Retinal pigment epithelial cell (primary cell): Measurements from ENCODE around the gene TCP11.

Experiments used
- DNase-seq: peaks from one replicate; pipeline ENCODE4 v3.0.0-alpha.2; 2010; ENCODE audit warnings: low read depth
- H3K4me3 ChIP-seq: 2 replicates; pipeline ENCODE4 v1.5.1; 2011; ENCODE audit warnings: mild to moderate bottlenecking, low read length, control low read depth, moderate library complexity
- TF ChIP-seq, protein P1 (sequence below): conservative IDR thresholded peaks from 2 replicates; pipeline ENCODE4 v1.5.1; 2011; ENCODE audit warnings: low read depth, low read length, control low read depth, inconsistent platforms

The TCP11 gene

DNA sequence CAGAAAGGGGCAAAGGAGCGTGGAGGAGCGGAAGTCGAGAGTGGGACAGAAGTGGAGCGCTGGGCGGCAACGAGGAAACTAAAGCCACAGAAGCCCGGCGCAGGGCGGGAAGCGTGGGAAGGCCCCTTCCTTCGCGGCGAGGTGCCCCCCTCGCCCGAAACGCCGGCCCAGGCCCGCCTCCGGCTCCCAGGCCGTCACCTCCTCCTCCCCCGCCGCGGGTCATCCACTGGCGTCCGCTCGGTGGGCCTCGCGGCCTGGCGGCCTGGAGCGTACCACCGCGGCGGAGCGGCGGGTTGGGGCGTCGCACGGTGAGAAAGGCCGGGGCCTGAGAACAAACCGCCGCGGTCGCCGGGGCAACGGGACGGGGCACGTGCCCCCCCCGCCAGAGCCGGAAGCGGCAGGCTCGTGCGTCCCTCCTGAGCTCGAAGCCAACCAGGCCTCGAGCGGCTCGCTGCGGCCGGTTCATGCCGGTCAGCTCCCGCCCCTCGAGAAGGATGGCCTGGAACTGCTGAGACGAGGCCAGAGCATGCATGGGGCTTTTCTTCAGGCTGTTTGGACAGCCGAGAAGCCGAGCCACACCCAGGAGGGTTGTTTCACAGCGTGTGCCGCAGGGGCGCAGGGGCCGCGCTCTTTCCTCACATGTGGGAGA lies at the start of gene TCP11:
TSS of gene TCP11 (minus strand) at position 333 of the 649 bp plus-strand sequence. CDS start 469 bp downstream, outside the sequence.
- no peak for DNase-seq
- H3K4me3 ChIP-seq, result no peak within 1 kb of the TSS
- TF ChIP-seq, protein P1, sequence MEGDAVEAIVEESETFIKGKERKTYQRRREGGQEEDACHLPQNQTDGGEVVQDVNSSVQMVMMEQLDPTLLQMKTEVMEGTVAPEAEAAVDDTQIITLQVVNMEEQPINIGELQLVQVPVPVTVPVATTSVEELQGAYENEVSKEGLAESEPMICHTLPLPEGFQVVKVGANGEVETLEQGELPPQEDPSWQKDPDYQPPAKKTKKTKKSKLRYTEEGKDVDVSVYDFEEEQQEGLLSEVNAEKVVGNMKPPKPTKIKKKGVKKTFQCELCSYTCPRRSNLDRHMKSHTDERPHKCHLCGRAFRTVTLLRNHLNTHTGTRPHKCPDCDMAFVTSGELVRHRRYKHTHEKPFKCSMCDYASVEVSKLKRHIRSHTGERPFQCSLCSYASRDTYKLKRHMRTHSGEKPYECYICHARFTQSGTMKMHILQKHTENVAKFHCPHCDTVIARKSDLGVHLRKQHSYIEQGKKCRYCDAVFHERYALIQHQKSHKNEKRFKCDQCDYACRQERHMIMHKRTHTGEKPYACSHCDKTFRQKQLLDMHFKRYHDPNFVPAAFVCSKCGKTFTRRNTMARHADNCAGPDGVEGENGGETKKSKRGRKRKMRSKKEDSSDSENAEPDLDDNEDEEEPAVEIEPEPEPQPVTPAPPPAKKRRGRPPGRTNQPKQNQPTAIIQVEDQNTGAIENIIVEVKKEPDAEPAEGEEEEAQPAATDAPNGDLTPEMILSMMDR, result no peak

DNA sequence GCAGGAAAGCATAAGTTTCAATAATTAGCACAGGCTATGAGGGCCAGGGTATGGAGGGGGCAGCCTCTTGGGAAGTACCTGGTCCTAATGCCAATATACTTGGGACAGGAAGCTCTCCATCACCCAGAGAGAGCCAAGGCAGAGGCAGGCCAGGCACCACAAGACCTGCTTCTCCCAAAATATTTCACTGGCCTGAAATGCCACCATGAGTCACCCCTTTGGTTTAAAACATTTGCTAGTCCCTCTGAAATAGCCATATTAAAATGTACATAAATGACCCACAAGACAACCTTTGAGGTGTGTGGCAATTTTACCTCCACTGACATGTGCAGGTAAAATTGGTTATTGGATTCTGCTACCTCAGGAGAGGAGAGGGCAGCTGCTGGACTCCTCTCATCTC lies 49.2 kb upstream of the TCP11 start:
- DNase-seq, result no peak
- TF ChIP-seq, protein P1, result no peak
- H3K4me3 ChIP-seq, result no peak overlapping the region

DNA sequence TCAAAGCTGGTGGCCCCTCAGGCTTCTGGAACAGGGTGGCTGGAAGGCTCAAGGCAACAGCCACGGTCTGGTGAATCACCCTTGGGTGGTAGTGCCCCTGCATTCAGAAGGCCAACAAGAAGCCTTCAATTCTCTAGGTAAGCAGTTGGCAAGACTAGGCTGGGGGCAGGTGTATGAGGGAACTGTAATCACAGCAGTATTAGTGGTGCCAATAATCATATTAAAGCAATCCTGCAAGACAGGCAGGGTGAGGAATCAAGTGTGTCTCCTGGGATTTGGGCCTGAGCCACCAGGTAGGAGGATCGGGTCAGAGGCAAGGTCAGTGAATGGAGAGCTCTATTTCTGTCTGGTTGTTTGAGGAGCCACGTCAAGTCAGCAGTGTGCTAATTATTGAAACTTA lies 47.7 kb upstream of the TCP11 start:
- TF ChIP-seq, protein P1, result no peak

DNA sequence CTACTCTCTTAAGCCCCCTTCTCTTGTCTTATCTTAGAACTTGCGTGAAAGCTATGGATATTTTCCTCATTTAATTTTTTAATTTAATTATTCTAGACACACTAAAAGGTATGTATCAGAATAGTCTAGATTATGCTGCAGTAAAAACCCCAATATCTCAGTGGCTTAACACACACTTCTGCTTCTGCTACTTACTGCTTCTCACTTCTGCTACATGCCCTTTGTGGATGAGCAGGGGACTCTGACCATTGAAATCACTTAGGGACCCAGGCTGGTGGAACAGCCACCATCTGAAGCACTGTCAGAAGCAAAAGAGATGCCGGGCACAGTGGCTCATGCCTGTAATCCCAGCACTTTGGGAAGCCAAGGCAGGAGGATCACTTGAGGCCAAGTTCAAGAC lies 45.4 kb upstream of the TCP11 start:
- TF ChIP-seq, protein P1, result no peak
- DNase-seq, result no peak
- H3K4me3 ChIP-seq, result no peak overlapping the region

More for the DNA sequence above, 47.7 kb upstream of the TCP11 start:
- H3K4me3 ChIP-seq, result no peak overlapping the region
- DNase-seq, result no peak

DNA sequence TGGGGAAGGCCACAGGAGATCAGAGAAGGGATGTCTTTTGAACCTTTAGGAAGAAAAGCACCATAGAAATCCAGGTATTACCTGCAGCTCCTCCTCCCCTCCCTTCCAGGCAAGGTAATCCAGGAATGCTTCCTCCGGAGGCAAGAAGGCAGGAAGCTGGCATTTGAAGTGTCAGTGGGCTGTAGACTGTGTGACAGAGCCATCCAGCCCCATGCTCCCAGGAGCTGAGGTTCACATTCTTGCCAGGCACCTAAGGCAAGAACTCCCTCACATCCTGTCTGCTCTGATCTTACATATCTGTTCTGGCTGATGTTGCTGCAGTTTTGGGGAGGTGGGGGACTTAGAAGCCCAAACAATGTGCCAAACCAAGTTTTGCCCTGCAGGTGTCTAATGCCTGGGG lies 44.8 kb upstream of the TCP11 start:
- TF ChIP-seq, protein P1, result no peak
- no peak overlapping the region for H3K4me3 ChIP-seq
- DNase-seq, result no peak

DNA sequence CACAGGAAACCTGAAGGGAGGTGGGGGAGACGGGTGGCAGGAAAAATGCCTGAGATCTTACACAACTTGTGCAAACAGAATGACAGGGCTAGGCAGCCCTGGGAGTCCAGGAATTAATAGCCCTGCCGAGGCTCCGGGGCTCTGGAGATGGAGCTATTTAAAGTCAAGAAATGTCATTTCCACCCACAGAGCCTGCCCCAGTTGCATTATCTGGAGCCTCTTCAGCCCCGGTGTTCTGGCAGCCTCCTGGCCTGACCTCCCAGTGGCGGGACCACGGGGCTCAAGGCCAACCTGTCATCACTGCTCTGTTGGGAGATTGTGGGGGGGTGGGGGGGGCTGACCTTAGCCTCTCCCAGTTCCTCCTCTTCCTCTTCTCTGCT lies 44.2 kb upstream of the TCP11 start:
- no peak overlapping the region for H3K4me3 ChIP-seq
- DNase-seq, result no peak
- TF ChIP-seq, protein P1, result no peak

DNA sequence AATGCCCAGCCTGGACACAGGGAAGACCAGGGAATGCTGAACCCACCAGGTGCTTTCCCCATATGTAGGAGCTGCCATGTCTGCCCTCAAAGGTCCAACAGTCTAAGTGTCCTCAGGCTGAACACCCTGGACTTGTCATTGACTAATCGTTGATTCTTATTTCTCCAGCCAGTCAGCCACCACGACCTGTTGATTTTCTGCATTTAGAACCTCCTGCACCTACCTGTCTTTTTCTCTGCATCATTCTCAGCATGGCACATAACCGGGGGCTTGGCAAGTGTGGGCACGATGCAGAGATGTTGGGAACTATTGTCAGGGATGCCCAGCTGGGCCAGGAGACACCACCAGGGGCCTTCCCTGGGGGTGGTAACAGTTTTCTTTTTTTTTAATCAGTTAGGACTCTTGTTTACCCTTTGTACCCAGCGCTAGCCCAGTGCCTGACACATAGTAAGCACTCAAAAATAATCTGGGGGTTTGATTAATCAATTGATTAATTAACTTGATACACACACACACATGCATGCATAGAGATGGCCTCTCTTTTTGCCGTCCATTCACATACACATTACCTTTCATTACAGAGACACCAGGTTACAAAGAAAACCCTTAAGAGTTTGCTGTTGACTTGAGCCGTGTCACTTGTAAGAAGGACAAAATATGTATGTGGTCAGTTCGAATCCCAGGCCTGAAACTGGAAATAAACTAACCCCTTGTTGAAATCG lies 43.6 kb upstream of the TCP11 start:
- H3K4me3 ChIP-seq, result no peak overlapping the region
- TF ChIP-seq, protein P1, result no peak
- DNase-seq, result no peak
